PC-3 (cell line): Measurements from ENCODE around the gene SOWAHC. TPM values are rescaled to one million over a fixed set of nuclear protein-coding genes. Genes with fewer than 3 reads are reported as not detected.

ENCODE experiments used
- ATAC-seq: fragments of 200-7000 bp; cut with Tn5 transposase; 2 replicates; pipeline ENCODE4 v1.9.1; 2020; ENCODE audit warnings: mild to moderate bottlenecking, moderate library complexity
- BruUV-seq: library from RNA; stranded (reverse); fragments of 400-500 nt; replicated peaks from 2 replicates; lab custom pipeline; 2021; lab: Mats Ljungman, UMichigan
- CTCF ChIA-PET: fragments of 300-600 bp; sonication (Branson Sonifier 250); formaldehyde crosslinking; loops from one replicate; lab custom pipeline; 2022; ENCODE audit warnings: antibody characterized with exemption; lab: Charles Lee
- POLR2A ChIA-PET: fragments of 300-600 bp; sonication (Branson Sonifier 250); formaldehyde crosslinking; loops from one replicate; lab custom pipeline; 2022; ENCODE audit warnings: antibody characterized with exemption; ENCODE audit not compliant: unreplicated experiment; lab: Charles Lee
- DNase-seq: peaks from one replicate; pipeline ENCODE4 v3.0.0-alpha.2; 2015
- H2AFZ ChIP-seq: fragments of 300-600 bp; sonication (generic); 2 replicates; pipeline ENCODE4 v1.6.0; 2016; ENCODE audit warnings: antibody characterized with exemption, low read length
- H3F3A ChIP-seq: fragments of 300-600 bp; sonication (generic); one replicate; pipeline ENCODE4 v1.6.0; 2017; ENCODE audit warnings: antibody characterized with exemption, low read length, control low read depth, mild to moderate bottlenecking; ENCODE audit not compliant: unreplicated experiment
- H3K27ac ChIP-seq: fragments of 300-600 bp; sonication (generic); 2 replicates; pipeline ENCODE4 v1.5.1; 2016; ENCODE audit warnings: mild to moderate bottlenecking, low read length
- H3K27me3 ChIP-seq: fragments of 300-600 bp; sonication (generic); 2 replicates; pipeline ENCODE4 v1.6.1; 2016; ENCODE audit warnings: low read length, mixed read lengths
- H3K36me3 ChIP-seq: fragments of 300-600 bp; sonication (generic); 2 replicates; pipeline ENCODE4 v1.6.1; 2016; ENCODE audit warnings: low read depth, mixed run types, low read length, mixed read lengths
- H3K4me1 ChIP-seq: fragments of 300-600 bp; sonication (generic); 2 replicates; pipeline ENCODE4 v1.5.1; 2016; ENCODE audit warnings: low read length; ENCODE audit not compliant: insufficient read depth
- H3K4me2 ChIP-seq: fragments of 300-600 bp; sonication (generic); 2 replicates; pipeline ENCODE4 v1.6.0; 2016; ENCODE audit warnings: low read length
- H3K4me3 ChIP-seq: fragments of 300-600 bp; sonication (generic); 2 replicates; pipeline ENCODE4 v1.5.1; 2016; ENCODE audit warnings: mild to moderate bottlenecking, low read length, mixed read lengths
- H3K79me2 ChIP-seq: fragments of 300-600 bp; sonication (generic); 2 replicates; pipeline ENCODE4 v1.6.1; 2017; ENCODE audit warnings: low read length, mixed read lengths
- H3K9ac ChIP-seq: fragments of 300-600 bp; sonication (generic); 2 replicates; pipeline ENCODE4 v1.6.0; 2016; ENCODE audit warnings: mild to moderate bottlenecking, low read length
- H3K9me2 ChIP-seq: fragments of 300-600 bp; sonication (generic); replicated peaks from 2 replicates; pipeline ENCODE4 v1.6.1; 2016; ENCODE audit warnings: mixed run types, low read length, mixed read lengths
- H3K9me3 ChIP-seq: fragments of 300-600 bp; sonication (generic); 2 replicates; pipeline ENCODE4 v1.6.1; 2016; ENCODE audit warnings: low read length, mixed read lengths
- H4K20me1 ChIP-seq: fragments of 300-600 bp; sonication (generic); 2 replicates; pipeline ENCODE4 v1.6.1; 2016; ENCODE audit warnings: low read length, mixed read lengths
- EZH2 ChIP-seq: fragments of 300-600 bp; sonication (generic); IDR thresholded peaks from one replicate; pipeline ENCODE4 v1.6.1; 2017; ENCODE audit warnings: antibody characterized with exemption, mild to moderate bottlenecking, low read length; ENCODE audit not compliant: unreplicated experiment
- EZH2phosphoT487 ChIP-seq: fragments of 300-600 bp; sonication (generic); IDR thresholded peaks from 2 replicates; pipeline ENCODE4 v1.6.1; 2018; ENCODE audit warnings: mild to moderate bottlenecking, antibody characterized with exemption, low read length, borderline replicate concordance
- intact Hi-C: fragments of 100-400 bp; cut with micrococcal nuclease; formaldehyde crosslinking; loops from 2 replicates; pipeline ENCODE4 v1.9.0; 2023
- total RNA-seq: library from RNA; depleted of rRNA; stranded (reverse); fragments of >200 nt; gene quantifications from 2 replicates; pipeline ENCODE4 v1.2.3, GENCODE V29; 2014
- TF ChIP-seq, protein P1 (sequence below): fragments of 300-600 bp; sonication (generic); conservative IDR thresholded peaks from 2 replicates; pipeline ENCODE4 v1.5.1; 2017; ENCODE audit warnings: antibody characterized with exemption, low read depth, mild to moderate bottlenecking, low read length

The SOWAHC gene
- total RNA-seq, 1 experiment from 2014 or later = 27.4 TPM

GRCh38 chr2:109604597-109604996, 9.6 kb upstream of the SOWAHC start:
- ChIA-PET POLR2A (interaction anchor here (0.6 kb wide), 2 partner anchors 9 to 1516 kb away, joined by 5 to 15 read pairs; partner anchors contain the start of genes BCL2L11 and SOWAHC), CTCF (no interaction called here)
- H3K4me1 ChIP-seq = peaks cover 40% of the 10 kb centered on the region
- no TSS peak for BruUV-seq
- DNase-seq (peak; percentile 86), ATAC-seq (peak; percentile 77)
- no peaks in the 10 kb centered on the region for H3K9me3 ChIP-seq
- H3K9me2 ChIP-seq = no peaks in the 10 kb centered on the region
- H3F3A ChIP-seq = no peaks in the 10 kb centered on the region
- H3K36me3 ChIP-seq = no peaks in the 10 kb centered on the region
- H3K9ac ChIP-seq = no peak overlapping the region
- TF ChIP-seq, protein P1, sequence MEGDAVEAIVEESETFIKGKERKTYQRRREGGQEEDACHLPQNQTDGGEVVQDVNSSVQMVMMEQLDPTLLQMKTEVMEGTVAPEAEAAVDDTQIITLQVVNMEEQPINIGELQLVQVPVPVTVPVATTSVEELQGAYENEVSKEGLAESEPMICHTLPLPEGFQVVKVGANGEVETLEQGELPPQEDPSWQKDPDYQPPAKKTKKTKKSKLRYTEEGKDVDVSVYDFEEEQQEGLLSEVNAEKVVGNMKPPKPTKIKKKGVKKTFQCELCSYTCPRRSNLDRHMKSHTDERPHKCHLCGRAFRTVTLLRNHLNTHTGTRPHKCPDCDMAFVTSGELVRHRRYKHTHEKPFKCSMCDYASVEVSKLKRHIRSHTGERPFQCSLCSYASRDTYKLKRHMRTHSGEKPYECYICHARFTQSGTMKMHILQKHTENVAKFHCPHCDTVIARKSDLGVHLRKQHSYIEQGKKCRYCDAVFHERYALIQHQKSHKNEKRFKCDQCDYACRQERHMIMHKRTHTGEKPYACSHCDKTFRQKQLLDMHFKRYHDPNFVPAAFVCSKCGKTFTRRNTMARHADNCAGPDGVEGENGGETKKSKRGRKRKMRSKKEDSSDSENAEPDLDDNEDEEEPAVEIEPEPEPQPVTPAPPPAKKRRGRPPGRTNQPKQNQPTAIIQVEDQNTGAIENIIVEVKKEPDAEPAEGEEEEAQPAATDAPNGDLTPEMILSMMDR = no peak
- TF ChIP-seq EZH2phosphoT487 = no peak
- TF ChIP-seq EZH2 = no peak
- H2AFZ ChIP-seq = no peak overlapping the region
- H3K4me3 ChIP-seq = no peak overlapping the region
- intact Hi-C loops = no loop called here
- H4K20me1 ChIP-seq = no peaks in the 10 kb centered on the region
- H3K79me2 ChIP-seq = peaks cover 70% of the 10 kb centered on the region
- H3K27me3 ChIP-seq = no peaks in the 10 kb centered on the region
- peak overlapping the region; percentile 69 for H3K27ac ChIP-seq
- H3K4me2 ChIP-seq = peak overlapping the region; percentile 0; the same call in 1 of the 2 replicates

DNA sequence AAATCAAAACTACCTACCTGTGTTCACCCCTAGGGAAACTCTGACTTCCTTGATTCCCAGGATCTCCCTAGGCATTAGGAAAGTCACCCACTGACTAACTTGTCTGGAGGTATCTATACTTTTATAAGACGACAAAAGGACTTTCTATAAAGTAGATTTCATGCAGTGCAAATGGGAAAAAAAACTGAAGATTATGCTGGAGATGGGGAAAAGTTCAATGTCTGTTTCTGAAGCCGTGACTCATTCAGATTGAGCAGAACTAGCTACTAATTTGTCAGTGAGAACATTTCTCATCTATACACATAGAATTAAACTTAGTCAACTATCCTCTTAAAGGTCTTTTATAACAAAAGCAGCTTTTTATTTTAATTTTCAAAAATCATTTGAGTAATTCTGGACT, 6.4 kb upstream of the SOWAHC start:
- Histone ChIP-seq H4K20me1 (0 out of 2 replicates have a peak, but pooled peaks cover 7% of the 10 kb centered on the region), H3K27me3 (no peaks in the 10 kb centered on the region), H3K27ac (peak overlapping the region; percentile 23), H3K9me3 (no peaks in the 10 kb centered on the region), H3K4me2 (peak overlapping the region; percentile 49), H3K4me3 (no peak overlapping the region), H3K9ac (no peak overlapping the region), H2AFZ (no peak overlapping the region), H3K79me2 (peaks cover 78% of the 10 kb centered on the region), H3K36me3 (no peaks in the 10 kb centered on the region), H3K4me1 (peaks cover 63% of the 10 kb centered on the region), H3F3A (no peaks in the 10 kb centered on the region), H3K9me2 (no peaks in the 10 kb centered on the region)
- ChIA-PET POLR2A (interaction anchor here (0.7 to 0.8 kb wide), 2 partner anchors 11 to 63 kb away, joined by 4 to 6 read pairs; no protein-coding TSS in a partner anchor), CTCF (no interaction called here)
- BruUV-seq = no TSS peak
- peak; percentile 20 for DNase-seq
- TF ChIP-seq EZH2 = no peak
- TF ChIP-seq, protein P1 = no peak
- no peak for TF ChIP-seq EZH2phosphoT487
- intact Hi-C loops = no loop called here
- no peak for ATAC-seq

GRCh38 chr2:109609352-109610024, 4.7 kb upstream of the SOWAHC start:
- DNase-seq (peak; percentile 50), ATAC-seq (no peak)
- Histone ChIP-seq H3K36me3 (no peaks in the 10 kb centered on the region), H3K9ac (peak overlapping the region; percentile 34), H3K27me3 (no peaks in the 10 kb centered on the region), H3K4me3 (peak overlapping the region; percentile 39), H4K20me1 (0 out of 2 replicates have a peak, but pooled peaks cover 7% of the 10 kb centered on the region), H3K79me2 (peaks cover 78% of the 10 kb centered on the region), H3K9me3 (no peaks in the 10 kb centered on the region), H3K9me2 (no peaks in the 10 kb centered on the region), H3K4me2 (peak overlapping the region; percentile 78), H3K4me1 (peaks cover 63% of the 10 kb centered on the region), H3K27ac (peak overlapping the region; percentile 59), H2AFZ (peak overlapping the region; percentile 25), H3F3A (no peaks in the 10 kb centered on the region)
- POLR2A ChIA-PET = interaction anchor here (0.6 kb wide), 1 partner anchor 98 kb away, joined by 8 read pairs; no protein-coding TSS in a partner anchor
- TF ChIP-seq, protein P1 = no peak
- TF ChIP-seq EZH2phosphoT487 (no peak), EZH2 (no peak)
- intact Hi-C loops = no loop called here
- BruUV-seq = no TSS peak
- CTCF ChIA-PET = interaction anchor here (0.7 kb wide), 1 partner anchor 58 kb away, joined by 6 read pairs; no protein-coding TSS in a partner anchor
